H1 (cell line): Measurements from ENCODE around the gene MGAT5. TPM values are rescaled to one million over a fixed set of nuclear protein-coding genes. Genes with fewer than 3 reads are reported as not detected.

Experiments
- CHD7 ChIP-seq: fragments of 300-600 bp; sonication (generic); IDR thresholded peaks from 2 replicates; pipeline ENCODE4 v1.7.1; 2012; ENCODE audit warnings: low read length, moderate library complexity, mild to moderate bottlenecking, inconsistent platforms; ENCODE audit not compliant: insufficient replicate concordance
- E2F6 ChIP-seq: IDR thresholded peaks from 2 replicates; pipeline ENCODE4 v1.6.1; 2012; ENCODE audit warnings: inconsistent platforms
- HDAC6 ChIP-seq: IDR thresholded peaks from one replicate; pipeline ENCODE4 v1.7.1; 2012; ENCODE audit warnings: low read depth, mild to moderate bottlenecking, inconsistent platforms, low read length, moderate library complexity
- polyA plus RNA-seq, 7 experiments: library from polyadenylated mRNA; depleted of rRNA in 3 of 7; stranded (reverse) in 5 of 7; unstranded in 2 of 7; fragments of >200 nt in 5 of 7; fragments of 200-250 nt in 2 of 7; gene quantifications; 1 replicate in 5 of 7; 2 replicates in 1 of 7; 4 replicates in 1 of 7; pipeline versions ENCODE4 v1.2.1 to v1.2.3, GENCODE V29; 2011 to 2013; ENCODE audit warnings: missing spikeins in 2 of 7, mixed read lengths in 2 of 7
- total RNA-seq: library from RNA; stranded (reverse); fragmentation: NEBNext Ultra II Directional; extraction: Animal tissue kit (Norgen Biotek cat#: 25700); gene quantifications from 2 replicates; pipeline ENCODE4 v1.2.1, GENCODE V29; 2021

MGAT5 gene
- total and polyA plus RNA-seq, 2 of the 8 experiments (the other 6 are each of a cell fraction or from before 2014, with no cell fraction given) = 11.2 to 49.2 TPM

GRCh38 chr2:134357814-134358213 is 103.9 kb downstream of the MGAT5 start (continued):
- TF ChIP-seq CHD7 = no peak
- no peak for TF ChIP-seq E2F6
- TF ChIP-seq HDAC6 = no peak
